Measurements from ENCODE around the gene ANKRD10.

DNA sequence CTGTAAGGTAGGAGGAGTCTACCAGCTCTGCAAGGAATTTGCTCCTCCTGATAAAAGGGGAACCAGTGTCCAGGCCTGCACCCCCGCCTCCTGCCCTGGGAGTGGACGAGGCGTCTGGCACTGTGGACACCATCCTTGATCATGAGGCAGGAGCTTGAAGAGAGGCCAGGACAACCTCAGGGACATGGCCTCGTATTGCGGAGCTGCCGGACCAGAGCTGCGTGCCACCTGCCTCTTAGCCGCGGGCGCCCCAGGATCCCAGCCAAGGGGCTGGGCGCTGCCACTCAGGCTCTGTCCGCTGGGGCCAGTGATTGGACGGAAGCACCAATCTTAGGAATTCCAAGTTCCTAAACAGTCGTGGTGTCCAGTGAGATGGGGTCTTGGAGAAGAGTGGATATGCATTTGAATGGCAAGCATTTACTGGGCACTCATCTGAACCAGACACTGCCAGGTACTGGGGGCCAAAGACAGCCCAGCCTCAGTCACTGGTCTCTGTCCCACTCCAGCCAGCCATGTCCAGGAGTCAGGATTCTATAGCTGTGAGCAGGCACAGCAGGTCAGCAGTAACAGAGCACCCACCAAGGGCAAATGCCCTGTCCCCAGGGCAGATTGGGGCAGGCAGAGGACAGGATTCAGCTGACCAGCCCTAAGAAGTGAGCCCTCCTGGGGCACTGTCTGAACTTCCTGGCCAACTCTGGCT, 39.1 kb upstream of the ANKRD10 start:
- TF ChIP-seq, protein P1, sequence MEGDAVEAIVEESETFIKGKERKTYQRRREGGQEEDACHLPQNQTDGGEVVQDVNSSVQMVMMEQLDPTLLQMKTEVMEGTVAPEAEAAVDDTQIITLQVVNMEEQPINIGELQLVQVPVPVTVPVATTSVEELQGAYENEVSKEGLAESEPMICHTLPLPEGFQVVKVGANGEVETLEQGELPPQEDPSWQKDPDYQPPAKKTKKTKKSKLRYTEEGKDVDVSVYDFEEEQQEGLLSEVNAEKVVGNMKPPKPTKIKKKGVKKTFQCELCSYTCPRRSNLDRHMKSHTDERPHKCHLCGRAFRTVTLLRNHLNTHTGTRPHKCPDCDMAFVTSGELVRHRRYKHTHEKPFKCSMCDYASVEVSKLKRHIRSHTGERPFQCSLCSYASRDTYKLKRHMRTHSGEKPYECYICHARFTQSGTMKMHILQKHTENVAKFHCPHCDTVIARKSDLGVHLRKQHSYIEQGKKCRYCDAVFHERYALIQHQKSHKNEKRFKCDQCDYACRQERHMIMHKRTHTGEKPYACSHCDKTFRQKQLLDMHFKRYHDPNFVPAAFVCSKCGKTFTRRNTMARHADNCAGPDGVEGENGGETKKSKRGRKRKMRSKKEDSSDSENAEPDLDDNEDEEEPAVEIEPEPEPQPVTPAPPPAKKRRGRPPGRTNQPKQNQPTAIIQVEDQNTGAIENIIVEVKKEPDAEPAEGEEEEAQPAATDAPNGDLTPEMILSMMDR (IDR thresholded peaks at IDR 0.05): no peak
- TF ChIP-seq POLR2A (IDR thresholded peaks at IDR 0.05) (no peak), POLR2AphosphoS5 (IDR thresholded peaks at IDR 0.05) (no peak), EP300 (IDR thresholded peaks at IDR 0.05) (no peak)
